Measurements from ENCODE around the gene CABCOCO1.
"Not testable (repeated sequence)": the region's sequence is repeated elsewhere in the genome, so short reads cannot be mapped to it uniquely, and the experiment has no call there.

The CABCOCO1 gene

GRCh38 chr10:61642676-61643075 is 20.1 kb upstream of the CABCOCO1 start:
- no peak for DNase-seq (ENCODE audit: low read depth)

- no peak for DNase-seq (ENCODE audit: low read depth)
Observed at GRCh38 chr10:61643316-61643751, 19.4 kb upstream of the CABCOCO1 start.

- no peak for DNase-seq (ENCODE audit: low read depth)
Observed at GRCh38 chr10:61653699-61654098, 9.0 kb upstream of the CABCOCO1 start.

GRCh38 chr10:61655335-61655851 is 7.3 kb upstream of the CABCOCO1 start:
- no peak for DNase-seq (ENCODE audit: low read depth)

- DNase-seq (ENCODE audit: low read depth), result no peak
Observed at GRCh38 chr10:61663466-61663865, 737 bp downstream of the CABCOCO1 start.

GRCh38 chr10:61664985-61665384 is 2.3 kb downstream of the CABCOCO1 start:
- no peak for DNase-seq (ENCODE audit: low read depth)

GRCh38 chr10:61669161-61669725 is 6.5 kb downstream of the CABCOCO1 start:
- DNase-seq (ENCODE audit: low read depth), result no peak

GRCh38 chr10:61669849-61670248 is 7.1 kb downstream of the CABCOCO1 start:
- no peak for DNase-seq (ENCODE audit: low read depth)

- DNase-seq (ENCODE audit: low read depth), result no peak
Observed at GRCh38 chr10:61673360-61673759, 10.6 kb downstream of the CABCOCO1 start.

GRCh38 chr10:61682323-61682722 is 19.6 kb downstream of the CABCOCO1 start:
- no peak for DNase-seq (ENCODE audit: low read depth)

GRCh38 chr10:61683319-61683718 is 20.6 kb downstream of the CABCOCO1 start:
- DNase-seq (ENCODE audit: low read depth), result no peak

GRCh38 chr10:61684894-61685507 is 22.3 kb downstream of the CABCOCO1 start:
- DNase-seq (ENCODE audit: low read depth), result no peak

- DNase-seq (ENCODE audit: low read depth), result no peak
Observed at GRCh38 chr10:61688551-61689308, 26.0 kb downstream of the CABCOCO1 start.

GRCh38 chr10:61691667-61692066 is 28.9 kb downstream of the CABCOCO1 start:
- not testable (repeated sequence) for DNase-seq (ENCODE audit: low read depth)

GRCh38 chr10:61692447-61693010 is 29.8 kb downstream of the CABCOCO1 start:
- DNase-seq (ENCODE audit: low read depth), result no peak

GRCh38 chr10:61698968-61699655 is 36.4 kb downstream of the CABCOCO1 start:
- DNase-seq (ENCODE audit: low read depth), result no peak

GRCh38 chr10:61701055-61701705 is 38.5 kb downstream of the CABCOCO1 start:
- no peak for DNase-seq (ENCODE audit: low read depth)

- no peak for DNase-seq (ENCODE audit: low read depth)
Observed at GRCh38 chr10:61701706-61702105, 39.0 kb downstream of the CABCOCO1 start.

GRCh38 chr10:61702584-61702983 is 39.9 kb downstream of the CABCOCO1 start:
- DNase-seq (ENCODE audit: low read depth), result no peak

GRCh38 chr10:61705022-61705613 is 42.4 kb downstream of the CABCOCO1 start:
- no peak for DNase-seq (ENCODE audit: low read depth)

GRCh38 chr10:61708846-61709245 is 46.1 kb downstream of the CABCOCO1 start:
- DNase-seq (ENCODE audit: low read depth), result no peak
